Astrocyte (in vitro differentiated cells and primary cell): Measurements from ENCODE around the gene ATAT1. TPM values are rescaled to one million over a fixed set of nuclear protein-coding genes. Genes with fewer than 3 reads are reported as not detected.

ENCODE experiments used
- DNase-seq: peaks from one replicate; pipeline ENCODE4 v3.0.0-alpha.2; 2010; ENCODE audit warnings: low read depth
- FAIRE-seq: peaks from 2 replicates; lab custom pipeline; 2011; peaks lifted over from hg19 to GRCh38; lab: Jason Lieb, UNC
- H2AFZ ChIP-seq: 2 replicates; pipeline ENCODE4 v1.6.0; 2012; ENCODE audit warnings: low read depth, low read length, inconsistent platforms
- H3K27ac ChIP-seq: 2 replicates; pipeline ENCODE4 v1.5.1; 2011; ENCODE audit warnings: low read depth, low read length, inconsistent platforms
- H3K27me3 ChIP-seq: 2 replicates; pipeline ENCODE4 v1.6.0; 2011; ENCODE audit warnings: low read length, inconsistent platforms; ENCODE audit not compliant: insufficient read depth
- H3K36me3 ChIP-seq: 2 replicates; pipeline ENCODE4 v1.5.1; 2011; ENCODE audit warnings: low read length, inconsistent platforms; ENCODE audit not compliant: insufficient read depth
- H3K4me1 ChIP-seq: 2 replicates; pipeline ENCODE4 v1.5.1; 2011; ENCODE audit warnings: low read length, inconsistent platforms; ENCODE audit not compliant: insufficient read depth
- H3K4me2 ChIP-seq: 2 replicates; pipeline ENCODE4 v1.6.0; 2012; ENCODE audit warnings: low read length, inconsistent platforms
- H3K4me3 ChIP-seq: 2 replicates; pipeline ENCODE4 v1.5.1; 2011; ENCODE audit warnings: low read depth, mild to moderate bottlenecking, low read length, inconsistent platforms; ENCODE audit not compliant: insufficient read depth
- H3K79me2 ChIP-seq: 2 replicates; pipeline ENCODE4 v1.6.0; 2012; ENCODE audit warnings: mild to moderate bottlenecking, low read length, inconsistent platforms; ENCODE audit not compliant: insufficient read depth
- H3K9ac ChIP-seq: 2 replicates; pipeline ENCODE4 v1.6.0; 2012; ENCODE audit warnings: mild to moderate bottlenecking, low read length, inconsistent platforms
- H3K9me3 ChIP-seq: 2 replicates; pipeline ENCODE4 v1.5.1; 2012; ENCODE audit warnings: low read depth, mild to moderate bottlenecking, low read length, inconsistent platforms; ENCODE audit not compliant: insufficient read depth
- H4K20me1 ChIP-seq: 2 replicates; pipeline ENCODE4 v1.6.0; 2012; ENCODE audit warnings: low read length, inconsistent platforms; ENCODE audit not compliant: insufficient read depth
- H3K27ac Mint-ChIP-seq: one replicate; pipeline ENCODE4 v1.8.0; 2021; ENCODE audit warnings: mild to moderate bottlenecking, mixed read lengths; ENCODE audit not compliant: unreplicated experiment
- H3K27me3 Mint-ChIP-seq: one replicate; pipeline ENCODE4 v1.8.0; 2021; ENCODE audit warnings: low read depth, mixed read lengths; ENCODE audit not compliant: unreplicated experiment
- H3K36me3 Mint-ChIP-seq: one replicate; pipeline ENCODE4 v1.8.0; 2021; ENCODE audit warnings: low read depth, mixed read lengths; ENCODE audit not compliant: unreplicated experiment
- H3K4me1 Mint-ChIP-seq: one replicate; pipeline ENCODE4 v1.8.0; 2021; ENCODE audit warnings: low read depth, mixed read lengths; ENCODE audit not compliant: unreplicated experiment
- H3K4me3 Mint-ChIP-seq: one replicate; pipeline ENCODE4 v1.8.0; 2021; ENCODE audit warnings: mild to moderate bottlenecking, moderate library complexity, mixed read lengths; ENCODE audit not compliant: unreplicated experiment
- H3K9me3 Mint-ChIP-seq: one replicate; pipeline ENCODE4 v1.8.0; 2021; ENCODE audit warnings: mild to moderate bottlenecking, mixed read lengths; ENCODE audit not compliant: unreplicated experiment
- EZH2 ChIP-seq: IDR thresholded peaks from 2 replicates; pipeline ENCODE4 v1.6.1; 2012; ENCODE audit warnings: mild to moderate bottlenecking, low read length, inconsistent platforms; ENCODE audit not compliant: insufficient read depth
- total RNA-seq: library from RNA; stranded (reverse); gene quantifications from 2 replicates; pipeline ENCODE4 v1.2.1, GENCODE V29; 2021
- TF ChIP-seq, protein P1 (sequence below): IDR thresholded peaks from 2 replicates; pipeline ENCODE4 v1.5.1; 2011; ENCODE audit warnings: low read depth, mild to moderate bottlenecking, inconsistent platforms, low read length, moderate library complexity; ENCODE audit not compliant: insufficient read depth

The ATAT1 gene
- total RNA-seq, 1 donor from 2014 or later: 16.6 TPM

DNA sequence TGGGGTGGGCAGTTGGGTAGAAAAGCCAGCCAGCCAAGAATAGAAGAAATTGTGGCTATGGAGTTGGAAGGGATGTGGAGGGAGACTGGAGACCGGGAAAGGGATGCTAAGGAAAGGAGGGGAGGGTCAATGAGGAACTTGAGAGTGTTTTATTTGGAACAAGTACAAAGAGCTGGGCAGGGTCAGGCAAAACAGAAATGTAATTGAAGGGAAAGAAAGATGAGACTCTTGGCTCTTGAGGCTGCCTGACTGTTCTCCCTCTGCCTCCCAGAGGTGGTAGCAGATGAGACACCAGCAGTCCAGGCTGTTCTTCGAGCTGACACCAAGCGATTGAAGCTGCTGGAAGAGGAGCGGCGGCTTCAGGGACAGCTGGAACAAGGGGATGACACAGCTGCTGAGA lies 42.8 kb upstream of the ATAT1 start:
- H3K79me2 ChIP-seq: no peaks in the 10 kb centered on the region
- peaks cover 15% of the 10 kb centered on the region for H4K20me1 ChIP-seq
- no peaks in the 10 kb centered on the region for H3K4me1 ChIP-seq
- TF ChIP-seq, protein P1, sequence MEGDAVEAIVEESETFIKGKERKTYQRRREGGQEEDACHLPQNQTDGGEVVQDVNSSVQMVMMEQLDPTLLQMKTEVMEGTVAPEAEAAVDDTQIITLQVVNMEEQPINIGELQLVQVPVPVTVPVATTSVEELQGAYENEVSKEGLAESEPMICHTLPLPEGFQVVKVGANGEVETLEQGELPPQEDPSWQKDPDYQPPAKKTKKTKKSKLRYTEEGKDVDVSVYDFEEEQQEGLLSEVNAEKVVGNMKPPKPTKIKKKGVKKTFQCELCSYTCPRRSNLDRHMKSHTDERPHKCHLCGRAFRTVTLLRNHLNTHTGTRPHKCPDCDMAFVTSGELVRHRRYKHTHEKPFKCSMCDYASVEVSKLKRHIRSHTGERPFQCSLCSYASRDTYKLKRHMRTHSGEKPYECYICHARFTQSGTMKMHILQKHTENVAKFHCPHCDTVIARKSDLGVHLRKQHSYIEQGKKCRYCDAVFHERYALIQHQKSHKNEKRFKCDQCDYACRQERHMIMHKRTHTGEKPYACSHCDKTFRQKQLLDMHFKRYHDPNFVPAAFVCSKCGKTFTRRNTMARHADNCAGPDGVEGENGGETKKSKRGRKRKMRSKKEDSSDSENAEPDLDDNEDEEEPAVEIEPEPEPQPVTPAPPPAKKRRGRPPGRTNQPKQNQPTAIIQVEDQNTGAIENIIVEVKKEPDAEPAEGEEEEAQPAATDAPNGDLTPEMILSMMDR: no peak
- TF ChIP-seq EZH2: no peak
- H3K27ac Mint-ChIP-seq: no peak overlapping the region
- H3K9me3 ChIP-seq: no peaks in the 10 kb centered on the region
- H3K9me3 Mint-ChIP-seq: no peaks in the 10 kb centered on the region
- H2AFZ ChIP-seq: no peak overlapping the region
- DNase-seq: no peak
- H3K36me3 ChIP-seq: peaks cover 70% of the 10 kb centered on the region
- no peak overlapping the region for H3K4me2 ChIP-seq
- H3K4me3 Mint-ChIP-seq: no peak overlapping the region
- no peak overlapping the region for H3K9ac ChIP-seq
- H3K36me3 Mint-ChIP-seq: peaks cover 17% of the 10 kb centered on the region
- no peaks in the 10 kb centered on the region for H3K27me3 ChIP-seq
- H3K4me1 Mint-ChIP-seq: no peaks in the 10 kb centered on the region
- H3K27ac ChIP-seq: no peak overlapping the region
- no peaks in the 10 kb centered on the region for H3K27me3 Mint-ChIP-seq
- H3K4me3 ChIP-seq: no peak overlapping the region
- no peak for FAIRE-seq

DNA sequence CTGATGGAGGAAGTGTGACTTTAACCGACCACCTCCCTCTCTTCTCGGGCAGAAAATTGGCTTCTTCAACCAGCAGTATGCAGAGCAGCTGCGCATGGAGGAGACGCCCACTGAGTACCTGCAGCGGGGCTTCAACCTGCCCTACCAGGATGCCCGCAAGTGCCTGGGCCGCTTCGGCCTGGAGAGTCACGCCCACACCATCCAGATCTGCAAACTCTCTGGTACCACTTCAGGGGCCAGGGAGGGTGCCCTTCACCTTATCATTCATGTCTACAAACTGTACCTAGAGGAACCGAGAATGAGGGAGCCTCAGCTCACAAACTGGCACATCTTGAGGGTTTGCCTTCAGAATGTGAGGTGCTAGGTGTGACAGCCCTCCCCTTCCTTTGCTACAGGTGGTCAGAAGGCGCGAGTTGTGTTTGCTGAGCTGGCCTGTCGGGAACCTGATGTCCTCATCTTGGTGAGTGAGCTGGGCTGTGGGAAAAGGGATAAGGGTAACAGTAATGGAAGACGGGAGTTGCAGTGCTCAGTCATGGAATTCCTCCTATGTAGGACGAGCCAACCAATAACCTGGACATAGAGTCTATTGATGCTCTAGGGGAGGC lies 36.8 kb upstream of the ATAT1 start:
- Histone ChIP-seq H3K27ac (peak overlapping the region; percentile 17), H3K79me2 (peaks cover 25% of the 10 kb centered on the region), H3K36me3 (peaks cover 67% of the 10 kb centered on the region), H3K27me3 (no peaks in the 10 kb centered on the region), H2AFZ (no peak overlapping the region), H3K4me2 (no peak overlapping the region), H3K4me3 (no peak overlapping the region), H3K9me3 (no peaks in the 10 kb centered on the region), H4K20me1 (peaks cover 32% of the 10 kb centered on the region), H3K9ac (no peak overlapping the region), H3K4me1 (peaks cover 9% of the 10 kb centered on the region)
- no peak for TF ChIP-seq EZH2
- TF ChIP-seq, protein P1: no peak
- FAIRE-seq (no peak), DNase-seq (no peak)
- Mint-ChIP-seq H3K9me3 (peaks cover 2% of the 10 kb centered on the region), H3K4me3 (no peak overlapping the region), H3K36me3 (peaks cover 24% of the 10 kb centered on the region), H3K4me1 (peaks cover 22% of the 10 kb centered on the region), H3K27ac (no peak overlapping the region), H3K27me3 (no peaks in the 10 kb centered on the region)

DNA sequence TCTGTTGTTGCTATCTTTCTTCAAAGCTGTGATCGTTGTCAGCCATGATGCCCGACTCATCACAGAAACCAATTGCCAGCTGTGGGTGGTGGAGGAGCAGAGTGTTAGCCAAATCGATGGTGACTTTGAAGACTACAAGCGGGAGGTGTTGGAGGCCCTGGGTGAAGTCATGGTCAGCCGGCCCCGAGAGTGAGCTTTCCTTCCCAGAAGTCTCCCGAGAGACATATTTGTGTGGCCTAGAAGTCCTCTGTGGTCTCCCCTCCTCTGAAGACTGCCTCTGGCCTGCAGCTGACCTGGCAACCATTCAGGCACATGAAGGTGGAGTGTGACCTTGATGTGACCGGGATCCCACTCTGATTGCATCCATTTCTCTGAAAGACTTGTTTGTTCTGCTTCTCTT lies 36.2 kb upstream of the ATAT1 start:
- Mint-ChIP-seq H3K4me1 (peaks cover 22% of the 10 kb centered on the region), H3K9me3 (peaks cover 2% of the 10 kb centered on the region), H3K4me3 (peak overlapping the region; percentile 62), H3K36me3 (peaks cover 24% of the 10 kb centered on the region), H3K27me3 (no peaks in the 10 kb centered on the region), H3K27ac (peak overlapping the region; percentile 89)
- H3K36me3 ChIP-seq: peaks cover 62% of the 10 kb centered on the region
- H3K79me2 ChIP-seq: peaks cover 25% of the 10 kb centered on the region
- H3K27me3 ChIP-seq: no peaks in the 10 kb centered on the region
- H3K4me2 ChIP-seq: no peak overlapping the region
- no peak overlapping the region for H2AFZ ChIP-seq
- peaks cover 32% of the 10 kb centered on the region for H4K20me1 ChIP-seq
- no peak overlapping the region for H3K4me3 ChIP-seq
- H3K9ac ChIP-seq: peak overlapping the region; percentile 13
- H3K4me1 ChIP-seq: peaks cover 9% of the 10 kb centered on the region
- TF ChIP-seq, protein P1: no peak
- H3K9me3 ChIP-seq: no peaks in the 10 kb centered on the region
- peak overlapping the region; percentile 17 for H3K27ac ChIP-seq
- no peak for DNase-seq
- no peak for FAIRE-seq
